HL-60 (cell line): ENCODE results near the gene CAV1.

Source experiments
- GABPA ChIP-seq: IDR thresholded peaks from 2 replicates; pipeline ENCODE4 v1.6.1; 2012; ENCODE audit warnings: low read depth
- POLR2AphosphoS5 ChIP-seq: IDR thresholded peaks from 2 replicates; pipeline ENCODE4 v1.6.1; 2012; ENCODE audit warnings: low read depth
- TF ChIP-seq, protein P1 (sequence below): IDR thresholded peaks from one replicate; pipeline ENCODE4 v1.5.1; 2011; ENCODE audit warnings: low read length, control low read depth, inconsistent platforms; ENCODE audit not compliant: insufficient read depth
- TF ChIP-seq, protein P2 (sequence below): IDR thresholded peaks from 2 replicates; pipeline ENCODE4 v1.6.1; 2012; ENCODE audit warnings: low read depth; ENCODE audit not compliant: insufficient replicate concordance

DNA sequence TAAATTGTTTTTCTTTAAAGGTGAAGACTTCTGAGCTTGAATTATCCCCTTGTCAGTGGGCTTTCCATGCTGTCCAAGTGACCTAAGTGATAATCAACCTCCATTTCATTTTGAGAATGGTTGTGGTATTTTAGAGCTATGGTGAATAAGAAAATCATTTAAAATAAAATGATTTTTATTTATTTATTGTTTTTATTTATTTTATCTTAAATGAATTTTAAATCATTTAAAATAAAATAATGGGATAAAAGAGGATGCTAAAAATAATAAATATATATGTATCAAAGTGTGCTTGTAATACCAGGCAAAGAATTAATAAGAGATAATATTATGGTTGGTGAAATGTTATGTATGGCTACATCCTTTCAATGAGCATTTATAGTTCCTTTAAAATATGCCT lies 24.5 kb downstream of the CAV1 start:
- TF ChIP-seq, protein P1, sequence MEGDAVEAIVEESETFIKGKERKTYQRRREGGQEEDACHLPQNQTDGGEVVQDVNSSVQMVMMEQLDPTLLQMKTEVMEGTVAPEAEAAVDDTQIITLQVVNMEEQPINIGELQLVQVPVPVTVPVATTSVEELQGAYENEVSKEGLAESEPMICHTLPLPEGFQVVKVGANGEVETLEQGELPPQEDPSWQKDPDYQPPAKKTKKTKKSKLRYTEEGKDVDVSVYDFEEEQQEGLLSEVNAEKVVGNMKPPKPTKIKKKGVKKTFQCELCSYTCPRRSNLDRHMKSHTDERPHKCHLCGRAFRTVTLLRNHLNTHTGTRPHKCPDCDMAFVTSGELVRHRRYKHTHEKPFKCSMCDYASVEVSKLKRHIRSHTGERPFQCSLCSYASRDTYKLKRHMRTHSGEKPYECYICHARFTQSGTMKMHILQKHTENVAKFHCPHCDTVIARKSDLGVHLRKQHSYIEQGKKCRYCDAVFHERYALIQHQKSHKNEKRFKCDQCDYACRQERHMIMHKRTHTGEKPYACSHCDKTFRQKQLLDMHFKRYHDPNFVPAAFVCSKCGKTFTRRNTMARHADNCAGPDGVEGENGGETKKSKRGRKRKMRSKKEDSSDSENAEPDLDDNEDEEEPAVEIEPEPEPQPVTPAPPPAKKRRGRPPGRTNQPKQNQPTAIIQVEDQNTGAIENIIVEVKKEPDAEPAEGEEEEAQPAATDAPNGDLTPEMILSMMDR: no peak
- TF ChIP-seq GABPA (no peak), POLR2AphosphoS5 (no peak)
- TF ChIP-seq, protein P2, sequence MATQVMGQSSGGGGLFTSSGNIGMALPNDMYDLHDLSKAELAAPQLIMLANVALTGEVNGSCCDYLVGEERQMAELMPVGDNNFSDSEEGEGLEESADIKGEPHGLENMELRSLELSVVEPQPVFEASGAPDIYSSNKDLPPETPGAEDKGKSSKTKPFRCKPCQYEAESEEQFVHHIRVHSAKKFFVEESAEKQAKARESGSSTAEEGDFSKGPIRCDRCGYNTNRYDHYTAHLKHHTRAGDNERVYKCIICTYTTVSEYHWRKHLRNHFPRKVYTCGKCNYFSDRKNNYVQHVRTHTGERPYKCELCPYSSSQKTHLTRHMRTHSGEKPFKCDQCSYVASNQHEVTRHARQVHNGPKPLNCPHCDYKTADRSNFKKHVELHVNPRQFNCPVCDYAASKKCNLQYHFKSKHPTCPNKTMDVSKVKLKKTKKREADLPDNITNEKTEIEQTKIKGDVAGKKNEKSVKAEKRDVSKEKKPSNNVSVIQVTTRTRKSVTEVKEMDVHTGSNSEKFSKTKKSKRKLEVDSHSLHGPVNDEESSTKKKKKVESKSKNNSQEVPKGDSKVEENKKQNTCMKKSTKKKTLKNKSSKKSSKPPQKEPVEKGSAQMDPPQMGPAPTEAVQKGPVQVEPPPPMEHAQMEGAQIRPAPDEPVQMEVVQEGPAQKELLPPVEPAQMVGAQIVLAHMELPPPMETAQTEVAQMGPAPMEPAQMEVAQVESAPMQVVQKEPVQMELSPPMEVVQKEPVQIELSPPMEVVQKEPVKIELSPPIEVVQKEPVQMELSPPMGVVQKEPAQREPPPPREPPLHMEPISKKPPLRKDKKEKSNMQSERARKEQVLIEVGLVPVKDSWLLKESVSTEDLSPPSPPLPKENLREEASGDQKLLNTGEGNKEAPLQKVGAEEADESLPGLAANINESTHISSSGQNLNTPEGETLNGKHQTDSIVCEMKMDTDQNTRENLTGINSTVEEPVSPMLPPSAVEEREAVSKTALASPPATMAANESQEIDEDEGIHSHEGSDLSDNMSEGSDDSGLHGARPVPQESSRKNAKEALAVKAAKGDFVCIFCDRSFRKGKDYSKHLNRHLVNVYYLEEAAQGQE: no peak
